Hematopoietic multipotent progenitor cell treated with erythropoietin and hydrocortisone succinate and interleukin-3 and kit ligand, for 17 days (in vitro differentiated cells): ENCODE measurements around the gene USP17L12.
"Not testable (repeated sequence)": the region's sequence is repeated elsewhere in the genome, so short reads cannot be mapped to it uniquely, and the experiment has no call there.

ENCODE experiments used
- DNase-seq: peaks from one replicate; pipeline ENCODE4 v3.0.0-alpha.2; 2015; ENCODE audit warnings: low spot score

Gene USP17L12, protein sequence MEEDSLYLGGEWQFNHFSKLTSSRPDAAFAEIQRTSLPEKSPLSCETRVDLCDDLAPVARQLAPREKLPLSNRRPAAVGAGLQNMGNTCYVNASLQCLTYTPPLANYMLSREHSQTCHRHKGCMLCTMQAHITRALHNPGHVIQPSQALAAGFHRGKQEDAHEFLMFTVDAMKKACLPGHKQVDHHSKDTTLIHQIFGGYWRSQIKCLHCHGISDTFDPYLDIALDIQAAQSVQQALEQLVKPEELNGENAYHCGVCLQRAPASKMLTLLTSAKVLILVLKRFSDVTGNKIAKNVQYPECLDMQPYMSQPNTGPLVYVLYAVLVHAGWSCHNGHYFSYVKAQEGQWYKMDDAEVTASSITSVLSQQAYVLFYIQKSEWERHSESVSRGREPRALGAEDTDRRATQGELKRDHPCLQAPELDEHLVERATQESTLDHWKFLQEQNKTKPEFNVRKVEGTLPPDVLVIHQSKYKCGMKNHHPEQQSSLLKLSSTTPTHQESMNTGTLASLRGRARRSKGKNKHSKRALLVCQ

DNA sequence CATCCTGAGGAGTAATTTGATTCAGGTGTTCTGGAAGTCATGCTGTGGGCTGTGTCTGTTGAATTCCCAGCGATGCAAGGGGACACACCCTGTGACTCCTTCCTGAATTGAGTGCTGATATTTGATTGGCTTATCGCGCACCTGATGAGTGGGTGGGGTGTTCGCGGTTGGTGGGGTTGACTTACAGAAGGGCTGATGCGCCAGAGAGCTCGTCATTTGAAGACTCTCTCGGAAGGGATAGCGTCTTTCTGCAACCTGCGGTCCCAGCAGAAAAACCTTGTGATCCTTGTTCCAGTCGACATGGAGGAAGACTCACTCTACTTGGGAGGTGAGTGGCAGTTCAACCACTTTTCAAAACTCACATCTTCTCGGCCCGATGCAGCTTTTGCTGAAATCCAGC is at the start of gene USP17L12:
Gene USP17L12, plus strand, starts transcription at position 301 of the 400 bp plus-strand sequence. Its CDS starts 0 bp downstream, at position 301.
- not testable (repeated sequence) for DNase-seq

DNA sequence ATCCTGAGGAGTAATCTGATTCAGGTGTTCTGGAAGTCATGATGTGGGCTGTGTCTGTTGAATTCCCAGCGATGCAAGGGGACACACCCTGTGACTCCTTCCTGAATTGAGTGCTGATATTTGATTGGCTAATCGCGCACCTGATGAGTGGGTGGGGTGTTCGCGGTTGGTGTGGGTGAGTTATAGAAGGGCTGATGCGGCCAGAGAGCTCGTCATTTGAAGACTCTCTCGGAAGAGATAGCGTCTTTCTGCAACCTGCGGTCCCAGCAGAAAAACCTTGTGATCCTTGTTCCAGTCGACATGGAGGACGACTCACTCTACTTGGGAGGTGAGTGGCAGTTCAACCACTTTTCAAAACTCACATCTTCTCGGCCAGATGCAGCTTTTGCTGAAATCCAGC is 9.6 kb upstream of the USP17L12 start, which contains the start of gene USP17L10:
Gene USP17L10, plus strand, starts transcription at position 301 of the 400 bp plus-strand sequence. Its CDS starts 0 bp downstream, at position 301.
- DNase-seq: not testable (repeated sequence)

DNA sequence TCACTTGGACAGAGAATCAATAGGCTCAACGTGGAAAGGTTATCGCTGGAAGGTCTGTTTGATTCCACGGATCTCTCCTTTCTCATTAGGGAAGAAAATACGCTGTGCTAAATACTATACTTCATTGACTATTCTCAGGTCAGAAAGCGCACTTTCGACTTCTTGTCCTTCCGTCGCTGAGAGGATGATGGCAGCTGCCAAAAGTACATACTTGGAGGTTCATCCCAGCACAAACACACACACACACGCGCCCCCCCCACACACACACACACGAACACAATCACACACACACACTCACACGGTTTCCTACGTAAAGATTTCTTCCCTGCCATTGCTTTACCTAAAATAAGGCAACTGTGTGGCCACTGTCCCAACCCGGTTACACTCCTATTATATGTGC is 5.3 kb upstream of the USP17L12 start:
- DNase-seq: not testable (repeated sequence)

DNA sequence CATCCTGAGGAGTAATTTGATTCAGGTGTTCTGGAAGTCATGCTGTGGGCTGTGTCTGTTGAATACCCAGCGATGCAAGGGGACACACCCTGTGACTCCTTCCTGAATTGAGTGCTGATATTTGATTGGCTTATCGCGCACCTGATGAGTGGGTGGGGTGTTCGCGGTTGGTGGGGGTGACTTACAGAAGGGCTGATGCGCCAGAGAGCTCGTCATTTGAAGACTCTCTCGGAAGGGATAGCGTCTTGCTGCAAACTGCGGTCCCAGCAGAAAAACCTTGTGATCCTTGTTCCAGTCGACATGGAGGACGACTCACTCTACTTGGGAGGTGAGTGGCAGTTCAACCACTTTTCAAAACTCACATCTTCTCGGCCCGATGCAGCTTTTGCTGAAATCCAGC is 4.8 kb upstream of the USP17L12 start, which contains the start of gene USP17L11:
Gene USP17L11, plus strand, starts transcription at position 301 of the 400 bp plus-strand sequence. Its CDS starts 0 bp downstream, at position 301.
- not testable (repeated sequence) for DNase-seq

DNA sequence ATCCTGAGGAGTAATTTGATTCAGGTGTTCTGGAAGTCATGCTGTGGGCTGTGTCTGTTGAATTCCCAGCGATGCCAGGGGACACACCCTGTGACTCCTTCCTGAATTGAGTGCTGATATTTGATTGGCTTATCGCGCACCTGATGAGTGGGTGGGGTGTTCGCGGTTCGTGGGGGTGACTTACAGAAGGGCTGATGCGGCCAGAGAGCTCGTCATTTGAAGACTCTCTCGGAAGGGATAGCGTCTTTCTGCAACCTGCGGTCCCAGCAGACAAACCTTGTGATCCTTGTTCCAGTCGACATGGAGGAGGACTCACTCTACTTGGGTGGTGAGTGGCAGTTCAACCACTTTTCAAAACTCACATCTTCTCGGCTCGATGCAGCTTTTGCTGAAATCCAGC is 4.6 kb downstream of the USP17L12 start, which contains the start of gene USP17L13:
Gene USP17L13, plus strand, starts transcription at position 301 of the 400 bp plus-strand sequence. Its CDS starts 0 bp downstream, at position 301.
- not testable (repeated sequence) for DNase-seq

DNA sequence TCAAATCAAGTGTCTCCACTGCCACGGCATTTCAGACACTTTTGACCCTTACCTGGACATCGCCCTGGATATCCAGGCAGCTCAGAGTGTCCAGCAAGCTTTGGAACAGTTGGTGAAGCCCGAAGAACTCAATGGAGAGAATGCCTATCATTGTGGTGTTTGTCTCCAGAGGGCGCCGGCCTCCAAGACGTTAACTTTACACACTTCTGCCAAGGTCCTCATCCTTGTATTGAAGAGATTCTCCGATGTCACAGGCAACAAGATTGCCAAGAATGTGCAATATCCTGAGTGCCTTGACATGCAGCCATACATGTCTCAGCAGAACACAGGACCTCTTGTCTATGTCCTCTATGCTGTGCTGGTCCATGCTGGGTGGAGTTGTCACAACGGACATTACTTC is 10.3 kb downstream of the USP17L12 start:
- not testable (repeated sequence) for DNase-seq

DNA sequence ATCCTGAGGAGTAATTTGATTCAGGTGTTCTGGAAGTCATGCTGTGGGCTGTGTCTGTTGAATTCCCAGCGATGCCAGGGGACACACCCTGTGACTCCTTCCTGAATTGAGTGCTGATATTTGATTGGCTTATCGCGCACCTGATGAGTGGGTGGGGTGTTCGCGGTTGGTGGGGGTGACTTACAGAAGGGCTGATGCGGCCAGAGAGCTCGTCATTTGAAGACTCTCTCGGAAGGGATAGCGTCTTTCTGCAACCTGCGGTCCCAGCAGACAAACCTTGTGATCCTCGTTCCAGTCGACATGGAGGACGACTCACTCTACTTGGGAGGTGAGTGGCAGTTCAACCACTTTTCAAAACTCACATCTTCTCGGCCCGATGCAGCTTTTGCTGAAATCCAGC is 14.1 kb downstream of the USP17L12 start, which contains the start of gene USP17L15:
Gene USP17L15, plus strand, starts transcription at position 301 of the 400 bp plus-strand sequence. Its CDS starts 0 bp downstream, at position 301.
- DNase-seq: not testable (repeated sequence)

DNA sequence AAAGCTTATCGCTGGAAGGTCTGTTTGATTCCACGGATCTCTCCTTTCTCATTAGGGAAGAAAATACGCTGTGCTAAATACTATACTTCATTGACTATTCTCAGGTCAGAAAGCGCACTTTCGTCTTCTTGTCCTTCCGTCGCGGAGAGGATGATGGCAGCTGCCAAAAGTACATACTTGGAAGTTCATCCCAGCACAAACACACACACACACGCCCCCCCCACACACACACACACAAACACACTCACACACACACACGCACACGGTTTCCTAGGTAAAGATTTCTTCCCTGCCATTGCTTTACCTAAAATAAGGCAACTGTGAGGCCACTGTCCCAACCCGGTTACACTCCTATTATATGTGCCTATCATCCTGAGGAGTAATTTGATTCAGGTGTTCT is 18.5 kb downstream of the USP17L12 start:
- not testable (repeated sequence) for DNase-seq

DNA sequence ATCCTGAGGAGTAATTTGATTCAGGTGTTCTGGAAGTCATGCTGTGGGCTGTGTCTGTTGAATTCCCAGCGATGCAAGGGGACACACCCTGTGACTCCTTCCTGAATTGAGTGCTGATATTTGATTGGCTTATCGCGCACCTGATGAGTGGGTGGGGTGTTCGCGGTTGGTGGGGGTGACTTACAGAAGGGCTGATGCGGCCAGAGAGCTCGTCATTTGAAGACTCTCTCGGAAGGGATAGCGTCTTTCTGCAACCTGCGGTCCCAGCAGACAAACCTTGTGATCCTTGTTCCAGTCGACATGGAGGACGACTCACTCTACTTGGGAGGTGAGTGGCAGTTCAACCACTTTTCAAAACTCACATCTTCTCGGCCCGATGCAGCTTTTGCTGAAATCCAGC is 23.6 kb downstream of the USP17L12 start, which contains the start of gene USP17L17:
Gene USP17L17, plus strand, starts transcription at position 301 of the 400 bp plus-strand sequence. Its CDS starts 0 bp downstream, at position 301.
- DNase-seq: not testable (repeated sequence)

DNA sequence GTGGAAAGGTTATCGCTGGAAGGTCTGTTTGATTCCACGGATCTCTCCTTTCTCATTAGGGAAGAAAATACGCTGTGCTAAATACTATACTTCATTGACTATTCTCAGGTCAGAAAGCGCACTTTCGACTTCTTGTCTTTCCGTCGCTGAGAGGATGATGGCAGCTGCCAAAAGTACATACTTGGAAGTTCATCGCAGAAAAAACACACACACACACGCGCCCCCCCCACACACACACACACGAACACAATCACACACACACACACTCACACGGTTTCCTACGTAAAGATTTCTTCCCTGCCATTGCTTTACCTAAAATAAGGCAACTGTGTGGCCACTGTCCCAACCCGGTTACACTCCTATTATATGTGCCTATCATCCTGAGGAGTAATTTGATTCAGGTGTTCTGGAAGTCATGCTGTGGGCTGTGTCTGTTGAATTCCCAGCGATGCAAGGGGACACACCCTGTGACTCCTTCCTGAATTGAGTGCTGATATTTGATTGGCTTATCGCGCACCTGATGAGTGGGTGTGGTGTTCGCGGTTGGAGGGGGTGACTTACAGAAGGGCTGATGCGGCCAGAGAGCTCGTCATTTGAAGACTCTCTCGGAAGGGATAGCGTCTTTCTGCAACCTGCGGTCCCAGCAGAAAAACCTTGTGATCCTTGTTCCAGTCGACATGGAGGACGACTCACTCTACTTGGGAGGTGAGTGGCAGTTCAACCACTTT is 28.2 kb downstream of the USP17L12 start, which contains the start of gene USP17L18:
Gene USP17L18, plus strand, starts transcription at position 678 of the 728 bp plus-strand sequence. Its CDS starts 0 bp downstream, at position 678.
- not testable (repeated sequence) for DNase-seq

DNA sequence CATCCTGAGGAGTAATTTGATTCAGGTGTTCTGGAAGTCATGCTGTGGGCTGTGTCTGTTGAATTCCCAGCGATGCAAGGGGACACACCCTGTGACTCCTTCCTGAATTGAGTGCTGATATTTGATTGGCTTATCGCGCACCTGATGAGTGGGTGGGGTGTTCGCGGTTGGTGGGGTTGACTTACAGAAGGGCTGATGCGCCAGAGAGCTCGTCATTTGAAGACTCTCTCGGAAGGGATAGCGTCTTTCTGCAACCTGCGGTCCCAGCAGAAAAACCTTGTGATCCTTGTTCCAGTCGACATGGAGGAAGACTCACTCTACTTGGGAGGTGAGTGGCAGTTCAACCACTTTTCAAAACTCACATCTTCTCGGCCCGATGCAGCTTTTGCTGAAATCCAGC is 33.1 kb downstream of the USP17L12 start, which contains the start of gene USP17L19:
Gene USP17L19, plus strand, starts transcription at position 301 of the 400 bp plus-strand sequence. Its CDS starts 0 bp downstream, at position 301.
- not testable (repeated sequence) for DNase-seq

DNA sequence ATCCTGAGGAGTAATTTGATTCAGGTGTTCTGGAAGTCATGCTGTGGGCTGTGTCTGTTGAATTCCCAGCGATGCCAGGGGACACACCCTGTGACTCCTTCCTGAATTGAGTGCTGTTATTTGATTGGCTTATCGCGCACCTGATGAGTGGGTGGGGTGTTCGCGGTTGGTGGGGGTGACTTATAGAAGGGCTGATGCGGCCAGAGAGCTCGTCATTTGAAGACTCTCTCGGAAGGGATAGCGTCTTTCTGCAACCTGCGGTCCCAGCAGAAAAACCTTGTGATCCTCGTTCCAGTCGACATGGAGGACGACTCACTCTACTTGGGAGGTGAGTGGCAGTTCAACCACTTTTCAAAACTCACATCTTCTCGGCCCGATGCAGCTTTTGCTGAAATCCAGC is 37.9 kb downstream of the USP17L12 start, which contains the start of gene USP17L20:
Gene USP17L20, plus strand, starts transcription at position 301 of the 400 bp plus-strand sequence. Its CDS starts 0 bp downstream, at position 301.
- DNase-seq: not testable (repeated sequence)

DNA sequence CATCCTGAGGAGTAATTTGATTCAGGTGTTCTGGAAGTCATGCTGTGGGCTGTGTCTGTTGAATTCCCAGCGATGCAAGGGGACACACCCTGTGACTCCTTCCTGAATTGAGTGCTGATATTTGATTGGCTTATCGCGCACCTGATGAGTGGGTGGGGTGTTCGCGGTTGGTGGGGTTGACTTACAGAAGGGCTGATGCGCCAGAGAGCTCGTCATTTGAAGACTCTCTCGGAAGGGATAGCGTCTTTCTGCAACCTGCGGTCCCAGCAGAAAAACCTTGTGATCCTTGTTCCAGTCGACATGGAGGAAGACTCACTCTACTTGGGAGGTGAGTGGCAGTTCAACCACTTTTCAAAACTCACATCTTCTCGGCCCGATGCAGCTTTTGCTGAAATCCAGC is 42.6 kb downstream of the USP17L12 start, which contains the start of gene USP17L21:
Gene USP17L21, plus strand, starts transcription at position 301 of the 400 bp plus-strand sequence. Its CDS starts 0 bp downstream, at position 301.
- not testable (repeated sequence) for DNase-seq

DNA sequence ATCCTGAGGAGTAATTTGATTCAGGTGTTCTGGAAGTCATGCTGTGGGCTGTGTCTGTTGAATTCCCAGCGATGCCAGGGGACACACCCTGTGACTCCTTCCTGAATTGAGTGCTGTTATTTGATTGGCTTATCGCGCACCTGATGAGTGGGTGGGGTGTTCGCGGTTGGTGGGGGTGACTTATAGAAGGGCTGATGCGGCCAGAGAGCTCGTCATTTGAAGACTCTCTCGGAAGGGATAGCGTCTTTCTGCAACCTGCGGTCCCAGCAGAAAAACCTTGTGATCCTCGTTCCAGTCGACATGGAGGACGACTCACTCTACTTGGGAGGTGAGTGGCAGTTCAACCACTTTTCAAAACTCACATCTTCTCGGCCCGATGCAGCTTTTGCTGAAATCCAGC is 47.4 kb downstream of the USP17L12 start, which contains the start of gene USP17L22:
Gene USP17L22, plus strand, starts transcription at position 301 of the 400 bp plus-strand sequence. Its CDS starts 0 bp downstream, at position 301.
- not testable (repeated sequence) for DNase-seq
